Measurements from ENCODE around the gene NR2C2. TPM values are rescaled to one million over a fixed set of nuclear protein-coding genes. Genes with fewer than 3 reads are reported as not detected.
"Not testable (repeated sequence)": the region's sequence is repeated elsewhere in the genome, so short reads cannot be mapped to it uniquely, and the experiment has no call there.

The NR2C2 gene
- total RNA-seq, 2 donors from 2014 or later = 43.5 to 79.1 TPM

DNA sequence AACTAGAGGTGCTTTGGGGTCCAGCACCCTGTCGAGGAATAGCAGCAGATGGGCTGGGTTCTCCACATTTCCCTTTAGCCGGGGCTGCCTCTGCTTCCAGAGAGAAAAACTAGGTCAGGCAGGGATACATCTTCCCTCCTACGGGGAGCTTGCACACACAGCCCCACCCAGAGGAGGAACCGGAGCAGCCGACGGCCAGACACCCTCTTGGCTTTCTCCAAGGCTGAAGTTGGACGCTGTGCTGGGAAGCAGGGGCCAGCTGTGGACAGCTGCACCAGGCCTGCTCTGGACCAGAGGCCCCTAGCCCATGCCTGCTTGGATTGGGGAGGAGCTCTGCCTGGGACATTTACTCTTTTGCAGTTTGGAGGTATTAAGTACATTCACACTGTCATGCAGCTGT is 44.7 kb upstream of the NR2C2 start:
- TF ChIP-seq, protein P1, sequence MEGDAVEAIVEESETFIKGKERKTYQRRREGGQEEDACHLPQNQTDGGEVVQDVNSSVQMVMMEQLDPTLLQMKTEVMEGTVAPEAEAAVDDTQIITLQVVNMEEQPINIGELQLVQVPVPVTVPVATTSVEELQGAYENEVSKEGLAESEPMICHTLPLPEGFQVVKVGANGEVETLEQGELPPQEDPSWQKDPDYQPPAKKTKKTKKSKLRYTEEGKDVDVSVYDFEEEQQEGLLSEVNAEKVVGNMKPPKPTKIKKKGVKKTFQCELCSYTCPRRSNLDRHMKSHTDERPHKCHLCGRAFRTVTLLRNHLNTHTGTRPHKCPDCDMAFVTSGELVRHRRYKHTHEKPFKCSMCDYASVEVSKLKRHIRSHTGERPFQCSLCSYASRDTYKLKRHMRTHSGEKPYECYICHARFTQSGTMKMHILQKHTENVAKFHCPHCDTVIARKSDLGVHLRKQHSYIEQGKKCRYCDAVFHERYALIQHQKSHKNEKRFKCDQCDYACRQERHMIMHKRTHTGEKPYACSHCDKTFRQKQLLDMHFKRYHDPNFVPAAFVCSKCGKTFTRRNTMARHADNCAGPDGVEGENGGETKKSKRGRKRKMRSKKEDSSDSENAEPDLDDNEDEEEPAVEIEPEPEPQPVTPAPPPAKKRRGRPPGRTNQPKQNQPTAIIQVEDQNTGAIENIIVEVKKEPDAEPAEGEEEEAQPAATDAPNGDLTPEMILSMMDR (IDR thresholded peaks at IDR 0.05) = no peak
- no peaks in the 10 kb centered on the region for H3K4me1 ChIP-seq (ENCODE audit: control insufficient read depth in 1 of 2, low read depth in 2 of 2)
- no peaks in the 10 kb centered on the region for H3K27me3 ChIP-seq (replicated peaks; ENCODE audit: insufficient read depth)
- no peaks in the 10 kb centered on the region for H3K9me3 ChIP-seq
- no peak for DNase-seq (ENCODE audit: low spot score)
- H3K27ac ChIP-seq = no peak overlapping the region
- no peaks in the 10 kb centered on the region for H3K36me3 ChIP-seq
- no peak overlapping the region for H3K4me3 ChIP-seq
- no peak for ATAC-seq (ENCODE audit: insufficient number of reproducible peaks, low FRiP score, low read depth)

DNA sequence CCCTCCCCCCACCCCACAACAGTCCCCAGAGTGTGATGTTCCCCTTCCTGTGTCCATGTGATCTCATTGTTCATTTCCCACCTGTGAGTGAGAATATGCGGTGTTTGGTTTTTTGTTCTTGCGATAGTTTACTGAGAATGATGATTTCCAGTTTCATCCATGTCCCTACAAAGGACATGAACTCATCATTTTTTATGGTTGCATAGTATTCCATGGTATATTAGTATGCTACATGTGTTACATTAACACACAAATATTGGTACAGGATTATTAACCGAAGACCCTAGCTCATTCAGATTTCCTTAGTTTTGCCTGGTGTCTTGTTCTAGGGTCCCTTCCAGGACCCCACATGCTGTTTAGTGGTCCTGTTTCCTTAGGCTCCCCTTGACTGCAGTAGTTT is 43.9 kb upstream of the NR2C2 start:
- H3K4me3 ChIP-seq; H3K36me3 ChIP-seq; H3K9me3 ChIP-seq; ATAC-seq (ENCODE audit: insufficient number of reproducible peaks, low FRiP score, low read depth); H3K27ac ChIP-seq; H3K27me3 ChIP-seq (replicated peaks; ENCODE audit: insufficient read depth); DNase-seq (ENCODE audit: low spot score); H3K4me1 ChIP-seq (ENCODE audit: control insufficient read depth in 1 of 2, low read depth in 2 of 2): not testable (repeated sequence)

DNA sequence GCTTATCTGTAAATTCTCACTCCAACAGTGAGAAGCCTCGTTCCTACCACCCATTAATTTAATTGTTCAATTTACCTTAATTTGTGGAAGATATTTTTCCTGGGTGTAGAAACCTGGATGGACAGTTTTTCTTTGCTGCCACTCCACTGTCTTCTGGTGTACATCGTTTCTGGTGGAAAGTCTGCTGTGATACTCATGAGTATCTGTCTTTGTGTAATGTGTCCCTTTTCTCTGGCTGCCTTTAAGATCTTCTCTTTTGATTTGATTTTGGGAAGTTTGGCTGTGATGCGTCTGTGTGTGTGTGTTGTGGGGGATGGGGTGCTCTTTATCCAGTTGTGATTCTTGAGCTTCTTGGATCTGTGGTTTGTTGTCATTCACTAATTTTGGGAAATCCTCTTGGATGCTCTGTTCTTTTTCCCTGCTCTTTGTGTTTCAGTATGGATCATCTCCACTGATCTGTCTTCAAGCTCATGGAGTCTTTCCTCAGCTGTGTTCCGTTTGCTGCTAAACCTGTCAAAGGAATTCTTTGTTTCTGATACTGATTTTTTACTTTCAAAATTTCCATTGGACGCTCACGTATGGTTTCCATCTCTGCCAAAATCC is 42.2 kb upstream of the NR2C2 start:
- no peaks in the 10 kb centered on the region for H3K27me3 ChIP-seq (replicated peaks; ENCODE audit: insufficient read depth)
- H3K27ac ChIP-seq = no peak overlapping the region
- H3K4me3 ChIP-seq = no peak overlapping the region
- no peaks in the 10 kb centered on the region for H3K36me3 ChIP-seq
- TF ChIP-seq, protein P1 (IDR thresholded peaks at IDR 0.05) = no peak
- no peaks in the 10 kb centered on the region for H3K9me3 ChIP-seq
- DNase-seq (ENCODE audit: low spot score) = no peak
- no peaks in the 10 kb centered on the region for H3K4me1 ChIP-seq (ENCODE audit: control insufficient read depth in 1 of 2, low read depth in 2 of 2)
- no peak for ATAC-seq (ENCODE audit: insufficient number of reproducible peaks, low FRiP score, low read depth)

DNA sequence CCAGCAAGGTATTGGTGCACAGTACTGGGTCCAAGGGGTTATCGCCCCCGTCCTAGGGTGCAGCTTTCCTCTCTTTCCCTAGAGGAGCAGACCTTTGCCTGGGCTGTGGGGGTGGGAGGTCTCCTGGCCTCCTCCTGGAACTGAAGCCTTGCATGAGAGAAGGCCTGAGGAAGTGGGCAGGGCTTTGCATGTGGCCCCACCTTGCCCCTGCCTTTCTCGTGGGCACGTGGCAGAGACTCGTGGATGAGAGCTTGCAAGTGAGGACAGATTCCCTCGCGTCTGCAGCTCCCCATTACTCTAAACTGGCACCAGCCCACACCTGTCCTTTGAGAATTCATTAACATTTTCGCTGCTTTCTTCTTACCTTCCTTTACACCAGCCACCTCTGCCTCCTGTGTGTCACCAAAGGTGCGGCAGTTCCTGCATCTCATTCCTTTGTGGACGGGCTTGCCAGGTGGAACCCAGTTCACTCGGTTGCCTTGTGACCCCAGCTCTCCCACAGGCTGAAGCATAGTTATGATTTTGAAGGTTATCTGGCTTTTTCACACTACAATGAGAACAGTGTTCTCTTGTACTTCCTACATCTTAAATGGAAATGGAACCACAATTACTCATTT is 40.9 kb upstream of the NR2C2 start:
- Histone ChIP-seq H3K4me1 (ENCODE audit: control insufficient read depth in 1 of 2, low read depth in 2 of 2) (no peaks in the 10 kb centered on the region), H3K9me3 (no peaks in the 10 kb centered on the region), H3K36me3 (no peaks in the 10 kb centered on the region), H3K27ac (no peak overlapping the region), H3K4me3 (no peak overlapping the region), H3K27me3 (replicated peaks; ENCODE audit: insufficient read depth) (no peaks in the 10 kb centered on the region)
- DNase-seq (ENCODE audit: low spot score) (no peak), ATAC-seq (ENCODE audit: insufficient number of reproducible peaks, low FRiP score, low read depth) (no peak)
- TF ChIP-seq, protein P1 (IDR thresholded peaks at IDR 0.05) = no peak

DNA sequence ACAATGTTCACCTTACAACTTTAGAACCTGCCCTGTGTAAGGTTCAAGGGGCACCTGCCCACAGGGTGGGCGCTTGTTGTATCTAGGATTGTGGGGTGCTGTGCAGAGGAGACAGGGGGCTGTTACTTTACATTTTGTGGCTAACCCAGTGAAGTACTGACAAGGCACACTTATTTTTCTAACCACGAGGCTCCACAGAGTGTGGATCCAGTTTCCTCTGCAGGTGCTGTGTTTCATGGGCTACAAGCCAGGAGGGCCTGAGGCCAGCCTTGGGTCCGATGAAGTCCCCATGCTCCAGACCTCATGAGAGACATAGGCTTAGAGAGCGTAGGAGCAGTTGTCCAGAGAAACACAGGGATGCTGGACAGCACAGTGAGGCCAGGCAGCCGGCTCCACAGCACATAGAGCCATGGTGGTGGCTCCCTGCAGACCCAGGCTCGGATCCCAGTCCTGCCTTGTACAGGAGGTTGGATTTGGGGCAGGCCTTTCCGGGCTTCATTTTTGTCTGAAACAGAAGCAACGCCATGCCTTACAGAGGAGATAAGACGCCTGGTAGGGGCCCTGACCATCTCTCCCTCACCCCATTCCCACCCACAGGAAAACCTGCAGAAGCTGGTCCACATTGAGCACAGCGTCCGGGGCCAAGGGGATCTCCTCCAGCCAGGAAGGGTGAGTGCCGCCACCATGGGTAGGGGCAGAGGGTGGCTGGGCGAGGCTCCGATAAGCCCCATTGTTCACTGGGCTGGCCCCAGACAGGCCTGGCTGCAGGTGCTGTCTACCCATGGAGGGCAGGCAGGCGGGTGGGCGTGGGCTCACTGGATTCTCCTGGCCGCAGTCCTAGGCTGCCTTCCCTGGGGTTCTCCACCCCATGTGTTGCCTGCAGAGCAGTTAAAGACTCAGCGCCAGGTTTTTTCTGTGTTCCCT is 40.1 kb upstream of the NR2C2 start:
- H3K27me3 ChIP-seq (replicated peaks; ENCODE audit: insufficient read depth) = no peaks in the 10 kb centered on the region
- TF ChIP-seq, protein P1 (IDR thresholded peaks at IDR 0.05) = no peak
- no peaks in the 10 kb centered on the region for H3K9me3 ChIP-seq
- H3K27ac ChIP-seq = no peak overlapping the region
- no peak overlapping the region for H3K4me3 ChIP-seq
- H3K36me3 ChIP-seq = no peaks in the 10 kb centered on the region
- DNase-seq (ENCODE audit: low spot score) (no peak), ATAC-seq (ENCODE audit: insufficient number of reproducible peaks, low FRiP score, low read depth) (no peak)
- H3K4me1 ChIP-seq (ENCODE audit: control insufficient read depth in 1 of 2, low read depth in 2 of 2) = no peaks in the 10 kb centered on the region
